Thyroid gland (tissue), 4 donors: ENCODE measurements around the gene TTC34. TPM values are rescaled to one million over a fixed set of nuclear protein-coding genes. Genes with fewer than 3 reads are reported as not detected.

Experiments
- DNase-seq, 2 donors: peaks; one replicate each; pipeline ENCODE4 v3.0.0-alpha.2; 2019
- H3K27ac ChIP-seq, 3 donors: fragments of 200-600 bp; sonication (generic); 1 replicate in 2 of 3; 2 replicates in 1 of 3; pipeline ENCODE4 v1.5.1; 2016 to 2019; ENCODE audit warnings: mild to moderate bottlenecking in 1 of 3, moderate library complexity in 1 of 3
- H3K27me3 ChIP-seq: fragments of 200-600 bp; sonication (generic); one replicate; pipeline ENCODE4 v1.5.1; 2019
- H3K36me3 ChIP-seq, 2 donors: fragments of 200-600 bp; sonication (generic); one replicate each; pipeline ENCODE4 v1.5.1; 2016 to 2019
- H3K4me1 ChIP-seq, 2 donors: fragments of 200-600 bp; sonication (generic); one replicate each; pipeline ENCODE4 v1.5.1; 2017 to 2019
- H3K4me3 ChIP-seq, 3 donors: fragments of 200-600 bp; sonication (generic); replicated peaks in 1 of 3; 1 replicate in 2 of 3; 2 replicates in 1 of 3; pipeline ENCODE4 v1.5.1; 2016; ENCODE audit warnings: mild to moderate bottlenecking in 1 of 3
- H3K9me3 ChIP-seq: fragments of 200-600 bp; sonication (generic); one replicate; pipeline ENCODE4 v1.5.1; 2017
- CTCF ChIP-seq, 6 experiments: fragments of 200-600 bp in 3 of 6; fragments of 450-650 bp in 3 of 6; sonication (generic) in 3 of 6; IDR thresholded peaks; one replicate each; pipeline ENCODE4 v1.5.1; 2016 to 2019; ENCODE audit warnings: antibody characterized with exemption in 6 of 6, mild to moderate bottlenecking in 2 of 6, inconsistent platforms in 1 of 6, moderate library complexity in 1 of 6
- POLR2A ChIP-seq, 2 donors: fragments of 450-650 bp; IDR thresholded peaks; one replicate each; pipeline ENCODE4 v1.6.1; 2017; ENCODE audit warnings: antibody characterized with exemption in 2 of 2, mild to moderate bottlenecking in 2 of 2, moderate library complexity in 1 of 2
- WGBS, 2 donors: methylation state at CpG; one replicate each; pipeline ENCODE4 v1.1.5; 2017; 5-methylcytosine and 5-hydroxymethylcytosine counted together
- intact Hi-C: fragments of 100-400 bp; cut with DNase I; formaldehyde crosslinking; loops from one replicate; pipeline ENCODE4 v1.15.1; 2023
- total RNA-seq, 4 donors: library from RNA; depleted of rRNA; stranded (reverse); fragments of >200 nt; gene quantifications; one replicate each; pipeline ENCODE4 v1.2.3, GENCODE V29; 2016

TTC34 gene
- total RNA-seq, 4 donors from 2014 or later, result 0.81 to 2.2 (median 1.9) TPM

GRCh38 chr1:2791027-2791760 is 10.3 kb downstream of the TTC34 start:
- Histone ChIP-seq H3K36me3 (no peaks in the 10 kb centered on the region), H3K27me3 (no peaks in the 10 kb centered on the region), H3K27ac (no peak overlapping the region), H3K9me3 (no peaks in the 10 kb centered on the region), H3K4me1 (no peaks in the 10 kb centered on the region), H3K4me3 (no peak overlapping the region)
- no peak for DNase-seq
- 80 to 89% methylated on average over 11 to 14 of the region's 18 CpGs for WGBS, 2 donors
- intact Hi-C loops, result loop anchor here (10.0 kb wide), 1 partner anchor 366 kb away; no protein-coding TSS in a partner anchor
- TF ChIP-seq POLR2A (IDR thresholded peaks at IDR 0.05) (no peak), CTCF (IDR thresholded peaks at IDR 0.05) (no peak)

GRCh38 chr1:2789986-2790581 is 11.4 kb downstream of the TTC34 start:
- Histone ChIP-seq H3K27me3 (no peaks in the 10 kb centered on the region), H3K27ac (no peak overlapping the region), H3K36me3 (no peaks in the 10 kb centered on the region), H3K4me1 (no peaks in the 10 kb centered on the region), H3K9me3 (no peaks in the 10 kb centered on the region), H3K4me3 (no peak overlapping the region)
- no peak for DNase-seq
- WGBS, 2 donors, result 65 to 70% methylated on average over 2 to 10 of the region's 58 CpGs
- TF ChIP-seq CTCF (IDR thresholded peaks at IDR 0.05), result no peak
- no peak for TF ChIP-seq POLR2A (IDR thresholded peaks at IDR 0.05)
- intact Hi-C loops, result loop anchor here (10.0 kb wide), 1 partner anchor 365 kb away; no protein-coding TSS in a partner anchor

- Histone ChIP-seq H3K27me3 (no peaks in the 10 kb centered on the region), H3K27ac (no peak overlapping the region), H3K4me3 (no peak overlapping the region), H3K9me3 (no peaks in the 10 kb centered on the region), H3K36me3 (no peaks in the 10 kb centered on the region), H3K4me1 (no peaks in the 10 kb centered on the region)
- WGBS, 2 donors, result 11 to 19% methylated on average over 18 to 20 of the region's 79 CpGs
- intact Hi-C loops, result no loop called here
- TF ChIP-seq CTCF (IDR thresholded peaks at IDR 0.05) (no peak), POLR2A (IDR thresholded peaks at IDR 0.05) (no peak)
- DNase-seq, result no peak
Observed at GRCh38 chr1:2789164-2789985, 12.1 kb downstream of the TTC34 start.

GRCh38 chr1:2788506-2789163 is 12.9 kb downstream of the TTC34 start:
- DNase-seq, result no peak
- no peak overlapping the region for H3K4me3 ChIP-seq
- no peaks in the 10 kb centered on the region for H3K9me3 ChIP-seq
- no peaks in the 10 kb centered on the region for H3K4me1 ChIP-seq
- TF ChIP-seq CTCF (IDR thresholded peaks at IDR 0.05), result no peak
- no peak for TF ChIP-seq POLR2A (IDR thresholded peaks at IDR 0.05)
- no peaks in the 10 kb centered on the region for H3K27me3 ChIP-seq
- intact Hi-C loops, result no loop called here
- 53 to 56% methylated on average over 19 of the region's 19 CpGs for WGBS, 2 donors
- H3K36me3 ChIP-seq, result no peaks in the 10 kb centered on the region
- H3K27ac ChIP-seq, result no peak overlapping the region
